DMS 273 treated with DMSO at 0.1 percent for 48 hours (cell line): ENCODE data around the gene SLAIN2.

Experiments used
- DNase-seq: peaks from one replicate; lab custom pipeline; 2025; lab: John Stamatoyannopoulos, UW

SLAIN2 gene

DNA sequence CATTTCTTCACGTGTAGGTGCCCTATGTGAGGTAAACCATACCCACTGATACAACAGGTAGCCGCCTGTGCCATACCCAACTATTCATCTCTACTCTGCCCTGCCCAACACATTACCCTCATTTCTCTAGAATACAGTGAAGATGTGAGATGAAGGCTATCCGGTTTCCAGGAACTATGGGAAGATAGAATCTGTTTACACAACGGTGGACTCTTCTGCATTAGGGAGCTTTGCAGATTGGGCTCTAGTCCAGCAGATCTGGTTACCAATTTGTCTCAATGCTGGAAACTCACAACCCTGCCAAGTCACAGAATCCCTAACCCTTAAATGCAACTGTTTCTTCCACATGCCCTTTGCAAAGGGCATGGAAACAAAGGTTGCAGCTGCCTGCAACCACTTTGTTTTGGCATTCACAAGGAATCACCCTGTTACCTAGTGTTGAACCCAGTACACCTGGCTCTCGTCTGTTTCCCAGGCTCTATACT is 6.4 kb upstream of the SLAIN2 start:
- DNase-seq: no peak

DNA sequence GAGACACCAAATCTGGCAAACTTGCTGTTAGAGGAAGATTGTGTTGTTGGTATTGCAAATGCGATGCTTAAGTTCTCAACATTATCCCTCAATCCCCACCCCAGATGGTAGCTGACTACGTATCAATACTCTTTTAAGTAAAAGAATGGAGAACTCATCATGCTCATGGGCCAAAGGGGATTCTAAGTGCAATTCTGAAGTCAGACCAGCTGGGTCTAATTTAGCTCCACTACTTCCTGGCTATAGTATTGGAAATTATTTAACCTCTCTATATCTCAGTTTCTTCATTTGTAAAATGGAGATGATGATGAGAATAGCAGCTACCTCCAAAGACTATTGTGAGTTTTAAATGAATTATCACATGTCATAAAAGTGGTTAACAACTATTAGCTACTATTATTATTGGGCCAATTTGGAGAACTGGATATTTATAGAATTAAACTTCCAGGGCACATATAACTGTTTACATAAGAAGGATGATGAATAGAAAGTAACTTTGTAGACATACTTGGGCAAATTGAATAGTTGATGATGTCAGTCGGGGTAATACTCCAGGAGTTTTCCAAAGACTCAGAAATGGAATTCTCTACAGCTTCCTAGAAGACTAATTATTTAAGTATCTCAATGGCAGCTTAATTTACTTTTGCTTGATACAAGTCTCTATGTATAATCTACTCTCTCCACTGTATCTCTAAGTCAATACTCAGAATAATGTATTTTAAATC is 5.0 kb upstream of the SLAIN2 start:
- no peak for DNase-seq

DNA sequence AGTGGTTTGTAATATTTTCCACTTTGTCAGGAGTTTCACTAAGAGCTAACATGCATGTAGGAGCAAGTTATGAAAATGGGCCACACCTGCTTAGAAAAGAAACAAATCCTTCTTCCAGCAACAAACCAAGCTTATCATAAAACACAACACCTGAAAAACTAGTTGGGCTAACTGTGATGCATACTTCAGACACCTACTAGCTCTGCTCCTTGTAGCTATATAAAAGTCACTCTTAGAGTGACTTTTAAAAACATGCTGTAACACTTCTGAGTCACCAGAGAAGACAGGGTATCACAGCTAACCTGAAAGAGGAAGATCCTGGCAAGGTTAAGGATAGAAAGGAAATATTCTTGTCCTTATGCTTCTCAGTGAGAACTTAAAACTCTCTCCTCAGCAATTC is 3.6 kb upstream of the SLAIN2 start:
- no peak for DNase-seq

DNA sequence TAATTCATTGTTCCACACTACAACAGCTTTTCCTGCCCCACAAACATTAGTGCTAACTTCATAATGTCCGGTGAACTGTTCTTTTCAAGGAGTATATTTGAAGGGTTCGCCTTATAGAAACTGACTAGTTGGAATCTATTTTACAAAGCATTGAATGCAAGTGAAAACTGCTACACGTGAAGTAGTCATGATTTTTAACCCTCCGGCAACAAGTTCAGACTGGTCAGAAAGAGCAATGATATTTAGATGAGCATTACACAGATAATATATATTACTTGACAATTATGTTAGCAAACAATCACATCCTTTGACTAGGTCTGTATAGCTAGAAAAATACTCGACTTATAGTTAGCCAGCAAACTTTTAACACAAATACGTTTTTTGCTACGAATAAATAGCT is 1.7 kb upstream of the SLAIN2 start:
- DNase-seq: no peak

DNA sequence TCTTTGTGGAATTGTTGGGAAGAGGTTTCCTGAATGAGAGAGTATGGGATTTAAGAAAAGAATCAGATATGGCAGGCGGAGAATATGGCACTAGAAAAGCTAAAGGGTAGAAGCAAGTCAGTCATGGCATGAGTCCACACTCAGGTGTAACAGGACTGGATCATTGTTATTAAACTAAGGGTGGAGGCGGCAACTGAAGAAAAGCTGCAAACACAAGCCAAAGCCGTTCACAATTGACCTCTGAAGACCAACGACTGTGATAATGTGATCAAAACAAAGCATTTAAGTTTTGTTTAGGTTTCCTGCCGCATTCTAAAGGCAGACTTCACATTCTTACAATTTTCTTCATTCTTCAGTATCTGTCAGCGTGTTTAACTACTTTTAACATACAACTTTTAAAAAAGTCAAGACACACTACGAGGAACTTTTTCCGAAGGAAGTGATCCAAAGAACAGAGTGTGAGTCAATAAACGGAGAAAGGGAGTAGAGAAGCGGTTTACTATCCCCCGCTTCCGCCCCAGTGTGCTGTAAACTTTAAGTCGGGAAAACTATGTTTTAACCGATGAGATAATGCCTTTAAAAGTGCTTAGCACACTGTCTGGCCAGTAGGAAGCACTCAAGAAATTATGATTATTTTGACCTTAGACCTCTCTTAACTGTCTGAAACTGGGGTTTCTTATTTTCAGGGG is 909 bp upstream of the SLAIN2 start:
- no peak for DNase-seq

DNA sequence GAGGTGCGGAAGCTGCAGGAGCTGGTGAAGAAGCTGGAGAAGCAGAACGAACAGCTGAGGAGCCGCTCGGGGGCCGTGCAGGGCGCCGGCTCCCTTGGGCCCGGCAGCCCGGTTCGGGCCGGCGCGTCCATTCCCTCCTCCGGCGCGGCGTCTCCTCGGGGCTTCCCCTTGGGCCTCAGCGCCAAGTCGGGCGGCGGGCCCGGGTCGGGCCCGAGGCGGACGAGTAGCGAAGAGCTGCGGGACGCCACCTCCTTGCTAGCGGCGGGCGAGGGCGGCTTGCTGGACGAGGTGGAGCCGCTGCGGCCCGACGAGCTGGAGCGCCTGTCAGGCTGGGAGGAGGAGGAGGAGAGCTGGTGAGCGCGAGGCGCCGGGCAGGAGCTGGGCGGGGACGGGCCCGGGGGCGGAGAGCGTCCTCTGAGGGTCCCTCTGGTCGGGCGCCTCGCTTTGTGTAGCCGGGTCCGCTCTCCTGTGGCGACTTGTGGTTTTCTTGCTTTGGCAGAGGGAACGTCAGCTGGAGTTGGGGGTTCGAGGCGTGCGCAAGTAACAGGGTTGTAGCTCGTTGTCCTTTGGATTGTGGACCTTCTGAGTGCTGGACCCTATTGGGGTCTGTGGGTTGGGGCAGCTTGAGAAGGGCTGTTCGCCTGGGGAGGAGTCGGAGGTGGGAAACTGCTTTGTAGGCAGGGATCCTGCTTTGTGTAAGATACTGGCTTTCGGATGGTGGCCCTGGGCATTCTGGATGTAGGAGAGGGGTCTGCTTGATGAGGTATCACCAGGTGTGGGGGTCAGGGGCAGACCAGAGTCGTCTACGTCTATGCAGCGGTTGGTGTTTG is 662 bp downstream of the SLAIN2 start:
- no peak for DNase-seq

DNA sequence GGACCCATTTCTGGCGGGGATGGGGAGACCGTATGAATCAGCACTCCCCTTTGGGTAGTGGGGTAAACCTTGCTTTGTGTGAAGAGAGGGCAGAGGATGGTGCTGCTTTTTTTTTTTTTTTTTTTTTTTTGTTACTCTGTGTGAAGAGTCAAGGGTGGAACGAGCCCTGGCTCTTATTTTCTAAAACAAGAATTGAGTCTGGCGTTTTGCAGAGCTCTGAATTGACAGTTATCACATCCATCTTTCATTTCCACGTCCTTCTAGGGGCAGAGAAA is 1.2 kb downstream of the SLAIN2 start:
- no peak for DNase-seq

DNA sequence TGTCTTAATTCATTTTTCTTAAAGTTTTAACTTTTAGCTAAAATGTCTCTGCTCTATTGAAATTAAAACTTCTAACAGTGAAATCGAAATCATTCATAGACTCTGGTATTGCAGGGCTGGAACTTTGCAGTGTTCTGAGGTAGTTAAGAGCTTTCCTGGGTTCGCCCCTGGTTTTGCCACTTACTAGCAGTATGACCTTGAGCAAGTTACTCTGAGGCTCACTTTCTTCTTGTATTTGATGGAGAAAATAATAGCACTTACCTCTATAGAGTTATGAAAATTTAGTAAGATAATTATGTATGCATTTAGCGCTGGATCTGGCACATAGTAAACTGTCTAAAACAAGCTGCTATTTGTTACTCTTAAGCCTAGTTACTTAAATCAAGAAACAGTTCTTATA is 1.7 kb downstream of the SLAIN2 start:
- no peak for DNase-seq

DNA sequence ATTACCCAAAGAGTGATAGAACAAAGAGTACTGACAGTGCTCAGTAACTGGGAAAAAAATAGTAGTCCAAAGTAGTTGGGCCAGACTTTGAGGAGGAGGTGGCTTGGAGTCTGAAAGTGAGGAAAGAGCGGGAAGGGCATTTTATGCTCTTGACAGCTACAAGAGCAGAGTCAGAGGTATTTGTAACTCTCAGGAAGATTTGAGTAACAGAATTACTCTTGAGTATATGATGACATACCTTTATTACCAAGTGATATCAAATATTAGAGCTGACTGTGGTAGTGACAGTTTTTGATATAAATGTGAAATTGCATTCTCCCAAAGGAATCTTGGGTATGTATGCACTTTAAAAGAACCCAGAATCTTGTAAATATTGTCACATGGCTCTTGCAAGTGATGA is 2.2 kb downstream of the SLAIN2 start:
- DNase-seq: no peak

DNA sequence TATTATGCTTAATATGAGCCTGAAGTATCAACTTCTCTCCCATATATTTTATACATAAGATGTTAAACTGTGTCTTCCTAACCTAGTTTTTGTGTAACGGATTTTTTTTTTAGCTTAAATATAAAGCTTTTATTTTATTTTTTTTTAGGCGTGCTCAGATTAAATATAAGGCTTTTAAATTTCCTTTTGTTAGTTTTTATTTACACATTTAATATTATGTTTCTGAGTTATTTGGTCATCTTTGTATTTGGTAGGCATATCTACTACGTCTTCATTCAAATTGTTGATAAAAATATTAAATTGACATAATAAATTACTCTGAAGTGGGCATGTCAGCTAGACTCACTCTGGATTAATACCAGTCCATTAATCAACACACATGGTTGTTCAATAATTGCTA is 4.2 kb downstream of the SLAIN2 start:
- DNase-seq: no peak

DNA sequence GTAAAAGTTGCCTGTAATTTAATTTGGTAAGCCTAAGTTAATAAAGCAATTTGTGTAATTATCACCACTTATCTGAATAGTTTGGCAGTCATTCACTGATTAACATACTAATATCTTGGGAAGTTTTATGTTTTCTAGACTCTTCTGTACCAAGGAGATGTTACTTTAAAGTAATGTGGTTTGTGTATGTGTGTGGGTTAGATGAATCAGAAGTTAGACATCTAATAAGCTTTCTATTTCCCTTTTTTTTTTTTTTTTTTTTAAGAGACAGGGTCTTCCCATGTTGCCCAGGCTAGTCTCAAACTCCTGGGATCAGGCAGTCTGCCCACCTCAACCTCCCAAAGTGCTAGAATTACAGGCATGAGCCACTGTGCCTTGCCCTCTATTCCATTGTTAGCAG is 5.3 kb downstream of the SLAIN2 start:
- DNase-seq: no peak

DNA sequence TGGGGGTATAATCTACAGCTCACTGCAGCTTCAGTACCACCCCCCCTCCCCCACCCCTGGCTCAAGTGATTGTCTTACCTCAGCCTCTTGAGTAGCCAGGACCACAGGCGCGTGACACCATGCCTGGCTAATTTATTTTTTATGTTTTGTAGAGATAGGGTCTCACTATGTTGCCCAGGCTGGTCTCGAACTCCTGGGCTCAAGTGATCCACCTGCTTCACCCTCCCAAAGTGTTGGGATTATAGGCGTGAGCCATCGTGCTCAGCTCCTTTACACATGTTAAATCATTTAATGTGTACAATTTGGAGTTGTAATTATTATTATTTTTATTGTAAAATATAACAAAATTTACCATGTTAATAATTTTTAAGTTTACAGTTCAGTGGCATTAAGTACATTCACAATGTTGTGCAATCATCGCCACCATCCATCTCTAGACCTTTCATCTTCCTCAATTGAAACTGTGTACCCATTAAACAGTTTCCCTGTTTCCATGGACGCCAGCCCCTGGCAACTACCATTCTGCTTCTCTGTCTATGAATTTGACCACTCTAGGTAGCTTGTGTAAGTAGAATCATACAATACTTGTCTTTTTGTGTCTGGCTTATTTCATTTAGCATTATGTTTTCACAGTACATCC is 6.1 kb downstream of the SLAIN2 start:
- no peak for DNase-seq

DNA sequence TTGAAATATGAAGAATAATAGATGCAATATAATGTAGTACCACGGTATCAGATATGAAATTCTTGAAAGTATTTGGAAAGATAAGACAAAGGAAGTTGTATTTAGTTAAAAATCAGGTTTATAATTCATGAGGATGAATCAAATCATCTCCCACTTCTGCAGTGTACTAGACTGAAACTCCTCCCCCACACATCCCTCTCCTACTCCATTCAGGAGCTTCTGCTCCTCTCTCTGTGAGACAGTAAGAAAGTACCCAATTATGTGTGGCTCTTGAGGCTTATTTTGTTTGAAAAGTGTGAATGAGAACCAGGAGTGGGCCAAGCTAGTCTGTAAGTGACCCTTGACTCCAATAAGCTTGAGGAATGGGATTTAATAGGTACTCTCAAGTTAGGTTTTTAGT is 9.5 kb downstream of the SLAIN2 start:
- DNase-seq: no peak

DNA sequence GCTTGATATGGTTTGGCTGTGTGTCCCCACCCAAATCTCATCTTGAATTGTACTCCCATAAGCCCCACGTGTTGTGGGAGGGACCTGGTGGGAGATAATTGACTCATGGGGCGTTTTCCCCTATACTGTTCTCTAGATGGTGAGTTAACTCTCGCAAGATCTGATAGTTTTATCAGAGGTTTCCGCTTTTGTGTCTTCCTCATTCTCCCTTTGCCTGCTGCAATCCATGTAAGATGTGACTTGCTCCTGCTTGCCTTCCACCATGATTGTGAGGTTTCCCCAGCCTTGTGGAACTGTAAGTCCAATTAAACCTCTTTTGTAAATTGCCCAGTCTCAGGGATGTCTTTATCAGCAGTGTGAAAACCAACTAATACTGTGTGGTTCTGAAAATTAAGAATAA is 11.5 kb downstream of the SLAIN2 start:
- no peak for DNase-seq

DNA sequence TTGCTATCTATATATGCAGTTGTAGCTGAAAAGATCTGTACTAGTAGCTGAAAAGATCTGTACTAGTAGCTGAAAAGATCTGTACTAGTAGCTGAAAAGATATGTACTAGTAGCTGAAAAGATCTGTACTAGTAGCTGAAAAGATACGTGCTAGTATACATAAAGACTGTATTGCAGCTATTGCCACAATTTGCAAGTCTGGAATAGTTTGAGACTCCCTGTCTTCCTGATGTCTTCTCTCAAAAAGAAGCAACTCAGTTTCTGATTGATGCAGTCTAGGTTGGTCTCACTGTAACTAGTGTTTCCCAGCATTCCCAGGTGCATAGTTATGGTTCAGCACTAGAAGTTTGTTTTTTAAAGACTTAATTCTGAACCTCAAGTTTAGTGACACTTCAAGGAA is 15.0 kb downstream of the SLAIN2 start:
- DNase-seq: no peak

DNA sequence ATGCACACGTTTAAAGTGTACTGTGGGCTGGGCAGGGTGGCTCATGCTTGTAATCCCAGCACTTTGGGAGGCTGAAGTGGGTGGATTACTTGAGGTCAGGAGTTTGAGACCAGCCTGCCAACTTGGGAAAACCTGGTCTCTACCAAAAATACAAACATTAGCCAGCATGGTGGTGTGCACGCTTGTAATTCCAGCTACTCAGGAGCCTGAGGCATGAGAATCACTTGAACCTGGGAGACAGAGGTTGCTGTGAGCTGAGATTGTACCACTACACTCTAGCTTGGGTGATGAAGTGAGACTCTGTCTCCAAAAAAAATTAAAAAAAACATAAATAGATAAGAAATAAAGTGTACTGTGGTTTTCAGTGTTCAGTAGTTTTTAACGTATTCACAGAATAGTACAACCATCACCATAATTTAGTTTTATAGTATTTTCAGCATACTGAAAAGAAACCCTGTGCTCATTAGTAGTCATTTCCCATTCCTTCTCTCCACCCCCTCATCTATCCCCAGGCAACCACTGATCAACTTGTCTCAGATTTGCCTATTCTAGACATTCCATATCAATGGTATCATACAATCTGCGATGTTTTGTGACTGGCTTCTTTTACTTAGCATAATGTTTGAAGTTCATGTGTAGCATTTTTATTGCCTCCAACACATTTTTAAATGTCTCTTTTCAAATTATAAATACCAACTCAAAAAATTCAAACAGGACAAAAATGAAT is 19.1 kb downstream of the SLAIN2 start:
- DNase-seq: no peak

DNA sequence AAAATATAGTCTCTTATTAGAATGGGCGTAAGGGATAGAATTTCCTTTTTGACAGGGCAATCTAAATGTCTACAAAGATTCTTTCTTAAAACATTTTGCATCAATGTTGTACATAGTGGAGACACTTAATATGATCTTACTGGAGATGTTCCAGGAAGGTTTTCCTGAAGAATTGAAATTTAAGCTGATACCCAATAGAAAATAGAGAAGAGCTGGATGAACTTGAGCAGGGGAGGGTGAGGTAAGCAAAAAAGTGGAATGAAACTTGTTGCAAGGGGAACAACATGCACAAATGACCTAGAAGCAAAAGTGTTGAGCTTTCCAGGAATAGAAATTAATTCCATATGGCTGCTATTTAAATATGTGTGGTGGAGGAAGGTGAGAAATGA is 19.7 kb downstream of the SLAIN2 start:
- DNase-seq: no peak

DNA sequence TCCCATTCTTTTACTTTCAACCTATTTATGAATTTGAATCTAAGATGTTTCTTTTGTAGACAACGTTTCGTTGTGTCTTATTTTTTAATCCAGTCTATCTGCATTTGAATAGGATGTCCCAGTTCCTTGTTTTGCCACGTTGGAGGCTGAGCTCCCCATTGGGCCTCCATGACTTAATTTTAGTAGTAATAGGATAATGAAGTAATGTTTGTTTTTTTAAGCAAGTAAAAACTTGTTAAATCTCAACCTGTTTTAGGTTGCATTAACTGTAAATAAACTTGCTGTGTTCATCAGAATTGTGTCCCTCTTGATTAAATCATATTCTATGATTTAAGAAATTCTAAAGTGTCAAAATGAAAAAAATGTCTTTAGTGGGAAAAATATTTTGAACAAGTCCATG is 25.3 kb downstream of the SLAIN2 start:
- DNase-seq: no peak

DNA sequence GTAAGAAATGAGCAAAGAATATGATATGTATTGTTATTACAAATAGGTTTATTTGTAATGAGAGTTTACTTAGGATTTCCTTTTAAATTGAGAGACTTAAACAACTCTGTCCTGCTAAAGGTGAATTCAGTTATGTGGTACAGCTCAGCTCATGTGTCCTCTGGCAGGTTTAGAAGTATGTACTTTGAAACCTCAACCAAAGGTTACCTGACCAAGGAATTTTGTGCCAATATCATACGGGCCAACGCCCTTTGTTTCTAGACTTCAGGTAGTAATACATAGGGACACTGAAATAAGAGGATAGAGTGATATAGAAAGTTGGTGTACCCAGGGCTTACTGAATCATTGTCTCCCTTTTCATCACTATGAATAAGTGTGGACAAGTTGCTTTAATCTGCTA is 25.7 kb downstream of the SLAIN2 start:
- no peak for DNase-seq

DNA sequence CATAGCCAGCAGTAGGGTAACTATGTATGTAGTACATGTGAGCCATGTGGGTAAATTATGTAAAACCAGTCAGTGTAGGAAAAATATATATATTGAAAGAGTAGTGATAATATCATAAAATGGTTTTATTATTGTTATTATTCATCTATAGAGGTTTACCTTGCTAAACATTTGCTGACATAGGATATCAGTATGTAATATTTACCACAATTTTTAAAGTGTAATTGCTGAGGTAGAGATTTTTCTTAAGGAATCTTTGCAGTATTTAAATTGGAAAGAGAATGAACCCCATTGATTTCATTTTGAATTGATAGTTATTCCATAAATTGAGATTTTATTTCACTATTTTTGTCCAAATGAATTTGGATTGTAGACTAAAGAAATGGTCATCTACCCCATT is 27.1 kb downstream of the SLAIN2 start:
- no peak for DNase-seq

DNA sequence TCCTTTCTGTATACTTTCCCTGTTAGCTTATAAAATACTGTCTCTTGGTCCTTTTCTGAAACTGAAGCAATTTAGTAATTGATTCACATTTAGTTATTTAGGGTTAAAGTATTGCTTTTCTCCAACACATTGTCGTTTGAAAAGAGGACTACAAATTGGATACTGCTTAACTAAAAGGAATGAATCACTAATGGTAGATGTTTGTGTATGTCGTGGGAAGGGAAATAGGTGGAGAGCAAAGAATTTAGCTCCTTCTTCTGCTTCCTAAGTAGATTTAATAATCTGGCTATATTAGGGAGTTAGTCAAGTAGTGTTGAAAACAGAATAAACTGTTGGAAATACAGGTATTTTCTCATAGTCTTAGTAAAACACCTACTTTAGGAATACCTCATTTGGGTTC is 27.9 kb downstream of the SLAIN2 start:
- no peak for DNase-seq

DNA sequence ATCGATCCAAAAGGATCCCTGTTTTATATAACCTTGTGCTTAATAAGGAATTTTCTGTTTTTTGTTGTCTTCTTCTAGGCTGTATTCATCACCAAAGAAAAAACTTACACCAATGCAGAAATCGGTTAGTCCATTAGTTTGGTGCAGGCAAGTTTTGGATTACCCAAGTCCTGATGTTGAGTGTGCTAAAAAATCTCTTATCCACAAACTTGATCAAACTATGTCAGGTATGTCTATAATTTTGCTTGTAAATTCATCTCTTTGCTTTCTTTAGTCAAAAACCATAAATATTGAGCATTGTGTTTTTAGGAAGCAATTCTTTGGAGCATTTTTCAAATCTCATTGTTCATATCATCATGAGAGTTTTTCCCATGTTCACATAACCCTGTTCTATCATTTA is 28.4 kb downstream of the SLAIN2 start:
- DNase-seq: no peak
